GM18499 (cell line): ENCODE measurements around the gene RAB3A.
"Not testable (repeated sequence)": the region's sequence is repeated elsewhere in the genome, so short reads cannot be mapped to it uniquely, and the experiment has no call there.

Experiments used
- ATAC-seq: cut with Tn5 transposase; IDR thresholded peaks from one replicate; pipeline ENCODE4 v1.9.1; 2021; ENCODE audit warnings: moderate number of reproducible peaks; ENCODE audit not compliant: insufficient read depth, unreplicated experiment

The RAB3A gene

GRCh38 chr19:18224525-18225354 is 20.9 kb upstream of the RAB3A start:
- no peak for ATAC-seq

DNA sequence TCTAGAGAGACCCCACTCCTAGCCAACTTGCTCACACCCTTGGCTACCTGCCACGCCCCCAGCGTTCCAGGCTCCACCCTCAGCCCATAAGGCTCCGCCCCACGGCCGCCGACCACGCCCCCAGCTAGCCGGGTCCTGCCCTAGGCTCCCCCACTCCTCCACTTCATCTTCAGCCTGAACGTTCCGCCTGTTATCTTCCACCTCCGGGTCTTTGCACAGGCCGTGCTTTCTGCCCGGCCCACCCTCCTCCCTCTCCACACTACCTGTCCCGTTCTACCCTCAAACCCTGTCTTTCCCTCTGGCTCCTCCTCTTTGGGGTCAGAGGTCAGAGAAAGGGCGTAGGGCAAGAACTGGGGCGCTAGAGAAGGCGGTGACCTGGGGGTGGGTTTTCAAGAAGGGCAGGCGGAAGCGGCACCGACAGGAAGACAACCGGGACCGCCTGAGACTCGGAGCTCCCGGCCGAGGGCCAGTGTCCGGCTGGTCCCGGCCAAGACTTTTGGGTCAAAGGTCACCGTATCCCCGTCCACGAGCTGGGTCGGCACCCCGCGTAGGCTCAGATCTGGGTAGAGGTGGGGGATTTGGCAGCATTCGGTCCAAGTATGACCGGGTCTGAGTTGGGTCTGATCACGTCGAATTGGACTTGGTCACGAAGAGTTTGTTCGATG is 20.1 kb upstream of the RAB3A start:
- ATAC-seq = no peak

GRCh38 chr19:18221815-18222725 is 18.2 kb upstream of the RAB3A start:
- ATAC-seq = no peak

DNA sequence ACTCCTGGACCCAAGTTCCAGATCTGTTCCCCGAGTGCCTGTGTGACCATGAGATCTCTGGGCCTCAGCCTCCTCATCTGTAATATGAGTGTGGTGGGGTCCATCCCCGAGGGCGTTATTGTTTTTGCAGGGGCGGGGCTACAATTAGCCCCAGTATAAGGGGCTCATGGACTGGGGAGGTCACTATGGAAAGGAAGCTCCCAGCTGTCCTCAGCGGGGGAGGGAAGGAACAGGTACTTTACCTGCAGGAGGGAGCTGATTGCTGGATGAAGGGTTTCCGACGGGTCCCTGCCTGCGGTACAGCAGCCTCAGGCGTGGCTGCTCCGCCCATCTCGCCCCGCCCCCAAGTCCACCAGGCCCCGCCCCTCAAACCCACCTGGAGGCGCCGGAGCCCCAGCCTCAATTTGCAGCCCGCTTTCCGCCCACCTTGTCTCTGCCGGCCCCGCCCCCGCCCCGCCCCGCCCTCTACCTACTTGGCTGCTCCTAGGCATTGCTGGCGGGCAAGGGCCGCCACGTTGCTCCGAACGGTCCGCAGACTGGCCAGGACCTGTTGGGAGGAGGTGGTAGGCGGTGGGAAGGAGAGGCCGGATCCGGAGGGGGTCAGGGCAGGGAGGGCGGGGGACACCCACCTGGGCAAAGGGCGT is 16.9 kb upstream of the RAB3A start:
- ATAC-seq = no peak

DNA sequence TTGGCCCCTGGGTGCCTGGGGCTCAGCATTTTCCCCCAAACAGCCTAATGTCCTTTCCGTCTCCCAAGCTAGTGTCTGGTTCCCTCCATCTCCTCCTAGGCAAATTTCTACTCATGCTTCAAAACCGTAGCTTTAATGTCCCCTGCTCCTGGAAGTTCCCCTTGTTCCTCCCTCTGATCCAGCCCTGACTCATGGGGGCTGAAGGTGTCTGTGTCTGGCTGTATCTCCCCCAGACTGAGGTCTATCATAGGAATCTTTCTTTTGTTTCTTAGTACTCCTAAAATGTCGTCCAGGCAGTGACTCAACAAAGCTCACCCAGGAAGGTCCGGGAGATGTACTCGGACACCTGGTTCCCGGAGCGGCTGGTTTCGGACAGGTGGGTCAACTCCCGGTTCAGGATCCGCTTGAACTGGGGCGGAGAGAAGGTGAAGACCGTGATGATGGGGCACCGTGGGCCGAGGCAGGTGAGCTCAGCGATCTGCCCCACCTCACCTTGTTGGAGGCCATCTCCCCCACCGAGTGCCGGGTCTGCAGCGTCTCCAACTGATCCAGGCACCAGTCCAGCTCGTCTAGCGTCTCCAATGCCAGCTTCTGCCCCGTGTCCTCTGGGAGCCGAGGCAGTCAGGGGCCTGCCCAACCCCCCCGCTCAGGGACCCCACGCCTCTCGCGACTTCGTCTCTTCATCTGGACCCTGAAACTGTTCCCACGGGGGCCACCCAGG is 16.2 kb upstream of the RAB3A start:
- ATAC-seq = no peak

GRCh38 chr19:18218600-18218999 is 14.8 kb upstream of the RAB3A start:
- ATAC-seq = no peak

- no peak for ATAC-seq
Measured at GRCh38 chr19:18218159-18218558, 14.3 kb upstream of the RAB3A start.

DNA sequence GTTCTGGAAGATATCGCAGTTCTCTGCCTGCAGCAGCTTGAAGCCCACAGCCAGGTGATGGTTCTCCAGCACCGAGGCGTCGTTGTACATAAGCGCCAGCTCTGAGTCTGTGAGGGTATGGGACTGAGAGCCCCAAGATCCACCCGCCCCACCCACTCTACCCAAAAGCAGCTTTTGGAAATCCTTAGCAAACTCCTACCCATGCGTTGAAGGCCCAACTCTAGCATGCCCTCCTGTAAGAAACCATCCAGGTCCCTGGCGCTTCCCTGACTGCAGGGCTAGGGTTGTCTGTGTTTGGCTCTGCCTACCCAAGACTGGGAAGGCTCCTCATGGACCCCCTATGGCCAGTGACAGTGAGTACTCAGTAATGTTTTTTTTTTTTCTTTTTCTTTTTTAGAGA is 12.9 kb upstream of the RAB3A start:
- no peak for ATAC-seq

DNA sequence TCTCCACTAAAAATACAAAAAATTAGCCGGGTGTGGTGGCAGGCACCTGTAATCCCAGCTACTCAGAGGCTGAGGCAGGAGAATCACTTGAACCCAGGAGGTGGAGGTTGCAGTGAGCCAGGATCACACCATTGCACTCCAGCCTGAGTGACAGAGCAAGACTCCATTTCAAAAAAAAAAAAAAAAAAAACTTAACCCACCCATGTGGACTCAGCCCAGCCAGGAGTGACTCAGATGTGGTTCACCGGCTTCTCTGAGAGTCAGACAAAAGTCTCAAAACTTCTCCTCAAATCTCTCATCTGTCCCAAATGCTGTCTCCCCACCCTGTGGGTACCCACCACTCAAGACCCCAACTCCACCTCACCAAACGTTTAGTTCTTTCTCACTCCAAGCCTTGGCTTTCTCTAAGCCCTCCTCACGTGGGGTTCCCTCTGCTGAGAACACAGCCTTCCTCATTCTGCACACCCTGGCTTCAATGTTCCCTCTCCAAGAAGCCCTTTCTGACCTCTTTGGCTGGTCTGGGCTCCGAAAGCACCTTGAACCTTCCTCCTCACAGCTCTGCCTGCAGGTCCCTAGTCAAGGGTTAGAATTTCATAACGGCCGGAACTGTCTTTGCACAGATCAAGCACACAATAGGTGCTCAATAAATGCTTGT is 11.1 kb upstream of the RAB3A start:
- no peak for ATAC-seq

- ATAC-seq = no peak
Measured at GRCh38 chr19:18211683-18212082, 7.8 kb upstream of the RAB3A start.

- not testable (repeated sequence) for ATAC-seq
Measured at GRCh38 chr19:18209912-18210311, 6.1 kb upstream of the RAB3A start.

GRCh38 chr19:18208098-18208951 is 4.5 kb upstream of the RAB3A start:
- no peak for ATAC-seq

GRCh38 chr19:18206018-18206417 is 2.2 kb upstream of the RAB3A start:
- no peak for ATAC-seq

- ATAC-seq = no peak
Measured at GRCh38 chr19:18205200-18205892, 1.5 kb upstream of the RAB3A start.

DNA sequence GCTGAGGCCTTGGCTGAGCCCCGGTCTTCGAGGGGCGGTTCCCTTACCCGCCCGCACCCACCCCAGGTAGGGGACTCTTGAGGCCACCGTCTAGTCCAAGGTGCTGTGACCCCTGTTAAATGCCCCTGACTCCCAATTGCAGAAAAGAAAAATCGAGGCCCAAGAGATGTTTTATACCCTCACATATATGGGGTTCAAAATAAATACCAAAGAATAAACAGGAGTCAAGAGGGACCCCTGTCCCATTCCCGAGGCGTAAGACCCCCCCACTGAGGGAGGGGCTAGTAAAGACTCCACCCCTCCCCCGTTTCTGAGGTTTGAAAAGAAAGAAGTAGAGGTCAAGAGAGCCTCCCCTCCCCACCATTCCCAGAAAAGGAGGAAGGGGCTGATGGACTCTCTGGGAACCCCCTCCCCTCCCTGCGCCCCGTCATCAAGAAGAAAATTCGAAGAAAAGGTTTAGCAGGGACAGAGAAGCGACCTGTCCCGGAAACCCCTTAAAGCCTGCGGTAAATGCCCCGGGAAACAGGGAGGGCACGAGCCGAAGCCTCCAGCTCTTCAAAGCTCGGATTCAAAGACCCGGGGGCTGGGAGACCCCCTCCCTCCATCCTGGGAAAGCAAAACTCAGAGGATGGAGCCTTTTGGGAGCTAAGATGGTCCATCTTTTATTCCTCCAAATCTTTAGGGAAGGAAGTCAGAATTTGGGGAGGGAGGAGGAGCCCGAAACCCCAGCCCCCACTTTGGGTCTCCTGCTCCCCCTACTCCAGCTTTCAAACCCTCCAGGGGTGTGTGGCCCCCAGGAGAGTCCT is 755 bp upstream of the RAB3A start:
- ATAC-seq = no peak

DNA sequence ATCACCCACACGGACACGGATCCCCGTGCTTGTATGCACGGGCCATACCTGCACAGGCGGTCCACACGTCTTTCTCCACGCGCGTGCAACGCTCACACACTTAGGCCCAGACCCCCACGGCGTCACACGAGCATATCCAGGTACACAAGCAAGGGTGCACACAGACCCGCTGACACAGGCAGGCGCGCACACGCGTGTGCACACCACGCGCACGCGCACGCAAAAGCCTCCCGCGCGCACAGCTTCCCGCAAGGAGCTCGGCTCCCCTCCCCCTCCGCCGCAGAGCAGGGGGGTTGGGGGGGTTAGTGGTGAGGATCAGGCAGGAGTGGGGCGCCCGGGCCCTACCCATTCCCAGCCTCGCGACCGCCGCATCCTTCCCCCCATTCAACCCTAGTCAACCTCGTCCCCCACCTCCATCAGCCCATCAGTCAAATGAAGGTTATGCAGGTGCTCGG is 407 bp downstream of the RAB3A start:
- no peak for ATAC-seq
